H1 (cell line): ENCODE data around the gene RGCC. TPM values are rescaled to one million over a fixed set of nuclear protein-coding genes. Genes with fewer than 3 reads are reported as not detected.

Experiments used
- CTCF ChIA-PET: fragments of 300-600 bp; sonication (Branson Sonifier 250); formaldehyde crosslinking; loops from one replicate; lab custom pipeline; 2021; ENCODE audit not compliant: partially characterized antibody; lab: Charles Lee
- POLR2A ChIA-PET: fragments of 300-600 bp; sonication (Branson Sonifier 250); formaldehyde crosslinking; loops from one replicate; lab custom pipeline; 2021; ENCODE audit warnings: inconsistent platforms; ENCODE audit not compliant: partially characterized antibody; lab: Charles Lee
- DNase-seq, 2 experiments: peaks; one replicate each; pipeline versions ENCODE4 v3.0.0 to v3.0.0-alpha.2; 2010 to 2022; ENCODE audit warnings: low spot score in 2 of 2, low read depth in 1 of 2, mixed read lengths in 1 of 2
- FAIRE-seq: peaks from 2 replicates; lab custom pipeline; 2011; peaks lifted over from hg19 to GRCh38; lab: Jason Lieb, UNC
- H2AFZ ChIP-seq: 2 replicates; pipeline ENCODE4 v1.8.1; 2012; ENCODE audit warnings: low read length, inconsistent platforms
- H2AK5ac ChIP-seq: 2 replicates; pipeline ENCODE4 v1.6.1; 2013; ENCODE audit warnings: low read depth, low read length
- H2BK120ac ChIP-seq: replicated peaks from 2 replicates; pipeline ENCODE3; 2013; ENCODE audit warnings: low read depth, low read length, inconsistent platforms
- H2BK12ac ChIP-seq: 2 replicates; pipeline ENCODE4 v1.6.1; 2013; ENCODE audit warnings: low read depth, low read length
- H2BK15ac ChIP-seq: 2 replicates; pipeline ENCODE4 v1.6.1; 2013; ENCODE audit warnings: low read length
- H2BK20ac ChIP-seq: 2 replicates; pipeline ENCODE4 v1.6.1; 2013; ENCODE audit warnings: low read length
- H2BK5ac ChIP-seq: 2 replicates; pipeline ENCODE4 v1.6.1; 2013; ENCODE audit warnings: low read depth, low read length
- H3K14ac ChIP-seq: 2 replicates; pipeline ENCODE4 v1.6.1; 2013; ENCODE audit warnings: inconsistent platforms; ENCODE audit not compliant: insufficient read length
- H3K18ac ChIP-seq: 2 replicates; pipeline ENCODE4 v1.6.1; 2013; ENCODE audit warnings: low read length; ENCODE audit errors: extremely low read depth
- H3K23ac ChIP-seq: 2 replicates; pipeline ENCODE4 v1.6.1; 2013; ENCODE audit warnings: inconsistent platforms; ENCODE audit not compliant: insufficient read length
- H3K23me2 ChIP-seq: 2 replicates; pipeline ENCODE4 v1.6.1; 2013; ENCODE audit warnings: low read depth, low read length
- H3K27ac ChIP-seq: 2 replicates; pipeline ENCODE4 v1.6.1; 2011; ENCODE audit warnings: low read depth, low read length, inconsistent platforms
- H3K27me3 ChIP-seq, 4 experiments: replicated peaks in 1 of 4; 1 replicate in 1 of 4; 2 replicates in 3 of 4; pipeline versions ENCODE4 v1.6.1 to v1.8.1; 2011 to 2013; ENCODE audit warnings: low read length in 3 of 4, mild to moderate bottlenecking in 3 of 4, inconsistent platforms in 2 of 4, mixed read lengths in 2 of 4, moderate library complexity in 1 of 4; ENCODE audit not compliant: control insufficient read depth in 3 of 4, insufficient read depth in 3 of 4; ENCODE audit errors: extremely low read depth in 1 of 4
- H3K36me3 ChIP-seq, 4 experiments: 2 replicates each; pipeline versions ENCODE4 v1.6.1 to v1.8.1; 2011 to 2013; ENCODE audit warnings: mild to moderate bottlenecking in 4 of 4, low read length in 3 of 4, moderate library complexity in 2 of 4, control low read depth in 1 of 4, inconsistent platforms in 1 of 4; ENCODE audit not compliant: insufficient read depth in 4 of 4, control insufficient read depth in 2 of 4
- H3K4ac ChIP-seq: replicated peaks from 2 replicates; pipeline ENCODE3; 2013; ENCODE audit warnings: low read length, low read depth, mixed read lengths, inconsistent platforms; ENCODE audit not compliant: insufficient read length
- H3K4me1 ChIP-seq, 4 experiments: replicated peaks in 1 of 4; 1 replicate in 1 of 4; 2 replicates in 3 of 4; pipeline versions ENCODE4 v1.6.1 to v1.8.1; 2011 to 2013; ENCODE audit warnings: low read length in 3 of 4, inconsistent platforms in 2 of 4, mixed read lengths in 1 of 4; ENCODE audit not compliant: insufficient read depth in 4 of 4, control insufficient read depth in 3 of 4
- H3K4me2 ChIP-seq, 2 experiments: 2 replicates each; pipeline versions ENCODE4 v1.6.1 to v1.8.1; 2011 to 2013; ENCODE audit warnings: low read depth in 2 of 2, low read length in 2 of 2, control low read depth in 1 of 2, inconsistent platforms in 1 of 2, mild to moderate bottlenecking in 1 of 2; ENCODE audit not compliant: insufficient read depth in 1 of 2
- H3K4me3 ChIP-seq, 4 experiments: fragments of 200-600, 300-600 bp in 1 of 4; sonication (generic), shearing (Covaris generic), sonication (Bioruptor Twin) in 1 of 4; 2 replicates each; pipeline versions ENCODE4 v1.5.1 to v1.8.1; 2011 to 2016; ENCODE audit warnings: low read length in 4 of 4, low read depth in 3 of 4, control low read depth in 2 of 4, inconsistent platforms in 2 of 4, mild to moderate bottlenecking in 2 of 4, mixed read lengths in 1 of 4, moderate library complexity in 1 of 4; ENCODE audit not compliant: insufficient read depth in 2 of 4; ENCODE audit errors: extremely low read depth in 1 of 4
- H3K56ac ChIP-seq: replicated peaks from 2 replicates; pipeline ENCODE3; 2013; ENCODE audit warnings: low read depth, mild to moderate bottlenecking, mixed read lengths, low read length, inconsistent platforms; ENCODE audit not compliant: insufficient read length
- H3K79me1 ChIP-seq: 2 replicates; pipeline ENCODE4 v1.6.1; 2013; ENCODE audit warnings: low read depth, low read length, control low read depth
- H3K79me2 ChIP-seq, 2 experiments: 2 replicates each; pipeline versions ENCODE4 v1.6.1 to v1.8.1; 2012 to 2013; ENCODE audit warnings: low read length in 2 of 2, mild to moderate bottlenecking in 2 of 2, inconsistent platforms in 1 of 2; ENCODE audit not compliant: insufficient read depth in 2 of 2, control insufficient read depth in 1 of 2
- H3K9ac ChIP-seq, 4 experiments: replicated peaks in 1 of 4; 1 replicate in 1 of 4; 2 replicates in 3 of 4; pipeline versions ENCODE4 v1.6.1 to v1.8.1; 2011 to 2013; ENCODE audit warnings: low read depth in 3 of 4, low read length in 3 of 4, control low read depth in 2 of 4, mild to moderate bottlenecking in 2 of 4, moderate library complexity in 2 of 4, inconsistent platforms in 1 of 4; ENCODE audit errors: extremely low read depth in 1 of 4
- H3K9me3 ChIP-seq, 2 experiments: 2 replicates each; pipeline versions ENCODE4 v1.6.1 to v1.8.1; 2012 to 2013; ENCODE audit warnings: mild to moderate bottlenecking in 2 of 2, moderate library complexity in 2 of 2, control low read depth in 1 of 2, inconsistent platforms in 1 of 2, low read depth in 1 of 2, low read length in 1 of 2, mixed read lengths in 1 of 2; ENCODE audit not compliant: insufficient read depth in 2 of 2
- H4K20me1 ChIP-seq, 2 experiments: replicated peaks in 1 of 2; 2 replicates each; pipeline versions ENCODE3 to v1.8.1; 2011 to 2013; ENCODE audit warnings: inconsistent platforms in 2 of 2, low read length in 2 of 2, mild to moderate bottlenecking in 1 of 2; ENCODE audit not compliant: insufficient read depth in 2 of 2, control insufficient read depth in 1 of 2
- H4K5ac ChIP-seq: 2 replicates; pipeline ENCODE4 v1.6.1; 2013; ENCODE audit warnings: low read length, low read depth, mixed read lengths, inconsistent platforms; ENCODE audit not compliant: insufficient read length
- H4K8ac ChIP-seq: 2 replicates; pipeline ENCODE4 v1.8.0; 2013; ENCODE audit warnings: mild to moderate bottlenecking, moderate library complexity, low read length, inconsistent platforms; ENCODE audit not compliant: insufficient read depth; ENCODE audit errors: extremely low read depth
- H4K91ac ChIP-seq: replicated peaks from 2 replicates; pipeline ENCODE3; 2013; ENCODE audit warnings: low read length, mixed read lengths, inconsistent platforms; ENCODE audit not compliant: insufficient read length
- BRCA1 ChIP-seq: IDR thresholded peaks from 2 replicates; pipeline ENCODE4 v1.6.1; 2012; ENCODE audit warnings: low read depth, low read length, improper control_type of control experiment
- FOSL1 ChIP-seq: IDR thresholded peaks from 2 replicates; pipeline ENCODE4 v1.6.1; 2011; ENCODE audit warnings: mild to moderate bottlenecking, low read depth, low read length, moderate library complexity; ENCODE audit not compliant: insufficient read depth
- HDAC2 ChIP-seq, 2 experiments: fragments of 300-600 bp in 1 of 2; sonication (generic) in 1 of 2; IDR thresholded peaks; 2 replicates each; pipeline ENCODE4 v1.6.1; 2011 to 2012; ENCODE audit warnings: low read depth in 2 of 2, low read length in 2 of 2, mild to moderate bottlenecking in 2 of 2, moderate library complexity in 2 of 2, borderline replicate concordance in 1 of 2, inconsistent platforms in 1 of 2
- JUND ChIP-seq: IDR thresholded peaks from 2 replicates; pipeline ENCODE4 v1.6.1; 2011; ENCODE audit warnings: mild to moderate bottlenecking, improper control_type of control experiment, low read length
- MAFK ChIP-seq: IDR thresholded peaks from 2 replicates; pipeline ENCODE4 v1.6.1; 2012; ENCODE audit warnings: low read depth, mild to moderate bottlenecking, improper control_type of control experiment, low read length
- NANOG ChIP-seq: IDR thresholded peaks from 2 replicates; pipeline ENCODE4 v1.6.1; 2011; ENCODE audit warnings: low read length, low read depth, mild to moderate bottlenecking, inconsistent platforms; ENCODE audit not compliant: insufficient read depth, poor library complexity, severe bottlenecking
- NRF1 ChIP-seq: IDR thresholded peaks from 2 replicates; pipeline ENCODE4 v1.6.1; 2011; ENCODE audit warnings: mild to moderate bottlenecking, low read depth, low read length, improper control_type of control experiment
- PHF8 ChIP-seq: fragments of 200-600 bp; sonication (generic); conservative IDR thresholded peaks from 2 replicates; pipeline ENCODE4 v1.7.1; 2012; ENCODE audit warnings: low read depth, mild to moderate bottlenecking, inconsistent platforms, low read length, moderate library complexity
- POLR2A ChIP-seq, 2 experiments: IDR thresholded peaks; 1 replicate in 1 of 2; 2 replicates in 1 of 2; pipeline ENCODE4 v1.6.1; 2011; ENCODE audit warnings: low read depth in 2 of 2, low read length in 2 of 2, mild to moderate bottlenecking in 2 of 2; ENCODE audit errors: control extremely low read depth in 1 of 2
- POLR2AphosphoS5 ChIP-seq: IDR thresholded peaks from 2 replicates; pipeline ENCODE4 v1.6.1; 2011; ENCODE audit warnings: low read depth, low read length
- RAD21 ChIP-seq, 2 experiments: IDR thresholded peaks in 1 of 2; conservative IDR thresholded peaks in 1 of 2; 2 replicates each; pipeline ENCODE4 v1.6.1; 2011; ENCODE audit warnings: low read depth in 2 of 2, low read length in 2 of 2, improper control_type of control experiment in 1 of 2, inconsistent platforms in 1 of 2, mild to moderate bottlenecking in 1 of 2, moderate library complexity in 1 of 2
- RFX5 ChIP-seq: IDR thresholded peaks from 2 replicates; pipeline ENCODE4 v1.6.1; 2011; ENCODE audit warnings: low read depth, low read length, improper control_type of control experiment, borderline replicate concordance
- SIN3A ChIP-seq, 2 experiments: IDR thresholded peaks in 1 of 2; conservative IDR thresholded peaks in 1 of 2; 2 replicates each; pipeline ENCODE4 v1.6.1; 2011 to 2012; ENCODE audit warnings: low read length in 2 of 2, improper control_type of control experiment in 1 of 2, low read depth in 1 of 2, mild to moderate bottlenecking in 1 of 2
- SIRT6 ChIP-seq: IDR thresholded peaks from one replicate; pipeline ENCODE4 v1.7.1; 2012; ENCODE audit warnings: low read length, inconsistent platforms
- WGBS, 2 experiments: shearing (Covaris generic) in 1 of 2; methylation state at CpG; one replicate each; pipeline versions ENCODE4 v1.1.6 to v1.1.7; 2013 to 2015; ENCODE audit warnings: low lambda C conversion rate in 2 of 2, mixed read lengths in 2 of 2, inconsistent platforms in 1 of 2, low coverage in 1 of 2, missing lambda C conversion rate in 1 of 2; ENCODE audit not compliant: insufficient replicate concordance in 2 of 2, insufficient coverage in 1 of 2, insufficient read length in 1 of 2; ENCODE audit errors: extremely low coverage in 1 of 2, missing lambda C conversion rate in 1 of 2; 5-methylcytosine and 5-hydroxymethylcytosine counted together
- polyA plus RNA-seq, 7 experiments: library from polyadenylated mRNA; depleted of rRNA in 3 of 7; stranded (reverse) in 5 of 7; unstranded in 2 of 7; fragments of >200 nt in 5 of 7; fragments of 200-250 nt in 2 of 7; gene quantifications; 1 replicate in 5 of 7; 2 replicates in 1 of 7; 4 replicates in 1 of 7; pipeline versions ENCODE4 v1.2.1 to v1.2.3, GENCODE V29; 2011 to 2013; ENCODE audit warnings: missing spikeins in 2 of 7, mixed read lengths in 2 of 7
- total RNA-seq: library from RNA; stranded (reverse); fragmentation: NEBNext Ultra II Directional; extraction: Animal tissue kit (Norgen Biotek cat#: 25700); gene quantifications from 2 replicates; pipeline ENCODE4 v1.2.1, GENCODE V29; 2021

RGCC gene
- total and polyA plus RNA-seq, 2 of the 8 experiments (the other 6 are each of a cell fraction or from before 2014, with no cell fraction given): 0.41 TPM; not detected in 1

DNA sequence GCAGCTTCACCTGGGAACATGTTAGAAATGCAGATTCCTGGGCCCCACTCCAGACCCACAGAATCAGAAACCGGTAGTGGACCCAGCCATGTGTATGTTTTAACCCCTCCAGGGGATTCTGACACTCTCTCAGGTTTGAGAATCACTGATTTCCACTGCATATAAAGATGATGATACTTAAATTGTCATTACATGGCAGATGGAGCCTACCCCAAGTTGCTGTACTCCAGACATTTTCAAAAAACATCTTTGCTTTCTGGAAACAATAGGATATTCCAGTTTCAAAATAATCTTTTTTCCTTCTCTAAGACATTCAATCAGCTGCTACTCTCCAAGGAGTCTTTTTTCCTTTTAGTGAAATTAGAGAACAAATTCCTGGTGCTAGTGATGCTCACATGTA lies 48.6 kb upstream of the RGCC start:
- Histone ChIP-seq H2BK120ac (no peak overlapping the region), H3K27ac (no peak overlapping the region), H4K91ac (no peak overlapping the region), H4K8ac (no peak overlapping the region), H3K4me3 (no peak overlapping the region), H3K27me3 (no peaks in the 10 kb centered on the region), H3K4me2 (no peak overlapping the region), H3K4ac (no peak overlapping the region), H2BK12ac (no peak overlapping the region), H4K20me1 (no peaks in the 10 kb centered on the region), H3K18ac (no peak overlapping the region), H3K56ac (no peak overlapping the region), H3K79me2 (no peaks in the 10 kb centered on the region), H3K4me1 (no peaks in the 10 kb centered on the region), H2AK5ac (no peak overlapping the region), H3K14ac (no peak overlapping the region), H3K23ac (no peak overlapping the region), H3K36me3 (no peaks in the 10 kb centered on the region), H2BK5ac (no peak overlapping the region), H2BK20ac (no peak overlapping the region), H3K23me2 (no peaks in the 10 kb centered on the region), H3K79me1 (no peaks in the 10 kb centered on the region), H4K5ac (no peak overlapping the region), H3K9ac (no peak overlapping the region), H2AFZ (no peak overlapping the region), H2BK15ac (no peak overlapping the region), H3K9me3 (no peaks in the 10 kb centered on the region)
- ChIA-PET POLR2A (no interaction called here), CTCF (interaction anchor here (1.7 kb wide), 1 partner anchor 242 kb away, joined by 3 read pairs; no protein-coding TSS in a partner anchor)
- WGBS, 2 experiments: 64% methylated on average over 1 of the region's 1 CpG; no CpG with 5 or more reads in 1 of the 2 experiments
- FAIRE-seq (no peak), DNase-seq (no peak)
- no peak for TF ChIP-seq JUND
- no peak for TF ChIP-seq BRCA1
- TF ChIP-seq PHF8: no peak
- TF ChIP-seq SIRT6: no peak
- no peak for TF ChIP-seq RAD21 (IDR thresholded peaks at IDR 0.05 in 1 of 2, conservative IDR thresholded peaks at IDR 0.05 in 1 of 2; ENCODE audit: low read depth in 2 of 2, low read length in 2 of 2)
- no peak for TF ChIP-seq POLR2A (IDR thresholded peaks at IDR 0.05; ENCODE audit: control extremely low read depth in 1 of 2, low read depth in 2 of 2, low read length in 2 of 2)
- TF ChIP-seq NANOG: no peak
- no peak for TF ChIP-seq RFX5
- no peak for TF ChIP-seq NRF1
- no peak for TF ChIP-seq SIN3A (conservative IDR thresholded peaks at IDR 0.05 in 1 of 2, IDR thresholded peaks at IDR 0.05 in 1 of 2; ENCODE audit: low read depth in 1 of 2, low read length in 2 of 2)
- TF ChIP-seq MAFK: no peak
- no peak for TF ChIP-seq FOSL1
- TF ChIP-seq HDAC2 (IDR thresholded peaks at IDR 0.05; ENCODE audit: borderline replicate concordance in 1 of 2, low read depth in 2 of 2, low read length in 2 of 2): no peak
- TF ChIP-seq POLR2AphosphoS5: no peak
